GM19328 (cell line): Measurements from ENCODE around the gene IL10.

ENCODE experiments used
- ATAC-seq: cut with Tn5 transposase; IDR thresholded peaks from one replicate; pipeline ENCODE4 v1.9.1; 2021; ENCODE audit warnings: mild to moderate bottlenecking, moderate library complexity; ENCODE audit not compliant: unreplicated experiment

Gene IL10

DNA sequence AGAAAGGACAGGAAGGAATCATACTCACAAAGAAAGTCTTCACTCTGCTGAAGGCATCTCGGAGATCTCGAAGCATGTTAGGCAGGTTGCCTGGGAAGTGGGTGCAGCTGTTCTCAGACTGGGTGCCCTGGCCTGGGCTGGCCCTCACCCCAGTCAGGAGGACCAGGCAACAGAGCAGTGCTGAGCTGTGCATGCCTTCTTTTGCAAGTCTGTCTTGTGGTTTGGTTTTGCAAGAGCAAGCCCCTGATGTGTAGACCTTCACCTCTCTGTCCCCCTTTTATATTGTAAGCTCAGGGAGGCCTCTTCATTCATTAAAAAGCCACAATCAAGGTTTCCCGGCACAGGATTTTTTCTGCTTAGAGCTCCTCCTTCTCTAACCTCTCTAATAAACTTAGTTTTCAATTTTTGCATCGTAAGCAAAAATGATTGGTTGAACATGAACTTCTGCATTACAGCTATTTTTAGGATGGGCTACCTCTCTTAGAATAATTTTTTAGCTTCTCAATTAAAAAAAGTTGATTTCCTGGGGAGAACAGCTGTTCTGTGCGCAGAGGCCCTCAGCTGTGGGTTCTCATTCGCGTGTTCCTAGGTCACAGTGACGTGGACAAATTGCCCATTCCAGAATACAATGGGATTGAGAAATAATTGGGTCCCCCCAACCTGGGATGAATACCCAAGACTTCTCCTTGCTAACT, at the start of gene IL10:
Gene IL10, minus strand, starts transcription at position 252 of the 695 bp plus-strand sequence. Its CDS starts 59 bp downstream, at position 193.
- no peak for ATAC-seq

DNA sequence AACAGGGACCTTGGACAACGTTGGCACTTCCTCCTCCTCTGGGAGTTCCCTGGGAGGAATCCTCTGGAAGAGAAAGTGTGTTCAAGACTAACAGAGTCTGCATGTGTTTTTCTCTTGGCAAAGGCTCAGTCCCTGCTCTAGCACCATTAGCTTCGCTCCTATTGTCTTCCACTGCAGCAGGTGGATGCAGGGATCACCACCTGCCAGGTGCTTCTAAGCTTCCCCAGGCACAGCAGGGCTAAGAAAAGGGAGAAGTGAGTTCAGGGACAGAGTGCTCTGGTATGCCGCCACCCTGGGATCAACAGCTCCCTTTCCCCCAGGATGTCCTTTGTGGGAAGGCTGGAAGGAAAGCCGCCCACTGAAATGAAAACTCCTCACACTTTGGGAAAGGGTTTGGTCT, 49.2 kb upstream of the IL10 start:
- ATAC-seq: no peak

- no peak for ATAC-seq
Measured at GRCh38 chr1:206816390-206817287, 44.3 kb upstream of the IL10 start.

GRCh38 chr1:206814716-206815341, 42.5 kb upstream of the IL10 start:
- no peak for ATAC-seq

GRCh38 chr1:206812471-206812870, 40.2 kb upstream of the IL10 start:
- ATAC-seq: no peak

- ATAC-seq: no peak
Measured at GRCh38 chr1:206809504-206810084, 37.3 kb upstream of the IL10 start.

- ATAC-seq: no peak
Measured at GRCh38 chr1:206808615-206809014, 36.3 kb upstream of the IL10 start.

DNA sequence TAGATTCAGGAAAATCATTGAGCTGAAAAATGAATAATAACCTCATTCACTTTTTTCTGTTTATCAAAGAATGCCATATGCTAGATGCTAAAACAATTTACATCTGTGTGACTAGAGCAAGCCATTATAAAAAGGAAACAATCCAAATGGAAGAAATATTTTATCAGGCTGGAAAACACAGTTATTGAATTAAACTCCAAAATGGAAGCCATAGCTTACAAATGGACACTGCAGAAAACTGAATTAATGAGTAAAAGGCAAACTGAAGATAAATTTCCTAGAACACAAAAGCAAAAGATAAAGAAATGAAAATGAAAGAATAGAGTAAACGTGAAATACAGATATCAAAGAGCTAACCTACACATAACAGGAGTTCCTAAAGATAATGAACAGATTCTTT, 33.1 kb upstream of the IL10 start:
- ATAC-seq: no peak

- no peak for ATAC-seq
Measured at GRCh38 chr1:206804156-206804737, 32.0 kb upstream of the IL10 start.

DNA sequence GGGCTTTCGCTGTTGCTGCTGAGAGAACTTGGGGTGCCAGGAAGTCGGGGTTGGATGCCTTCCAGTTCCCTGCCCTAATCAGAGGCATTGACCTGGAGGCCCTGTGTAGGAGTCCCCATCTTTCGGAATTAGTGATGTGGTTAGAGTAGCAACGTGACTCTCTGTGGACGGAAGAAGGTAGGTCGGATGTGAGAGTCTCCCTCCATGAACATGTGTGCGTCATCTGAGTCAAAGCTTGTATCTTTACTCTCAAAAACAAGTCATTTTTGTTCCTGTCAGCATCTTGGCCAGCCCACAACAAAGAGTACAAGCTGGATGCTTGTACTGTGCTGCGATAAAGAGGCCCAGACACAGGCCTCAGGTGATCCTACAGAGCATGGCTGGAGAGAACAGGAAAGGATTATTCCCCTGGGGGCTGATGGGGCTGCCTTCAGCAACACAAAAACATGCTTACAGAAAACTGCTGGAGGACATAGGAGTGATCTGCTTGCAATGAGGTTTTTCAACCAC, 31.0 kb upstream of the IL10 start:
- peak; percentile 97 for ATAC-seq

DNA sequence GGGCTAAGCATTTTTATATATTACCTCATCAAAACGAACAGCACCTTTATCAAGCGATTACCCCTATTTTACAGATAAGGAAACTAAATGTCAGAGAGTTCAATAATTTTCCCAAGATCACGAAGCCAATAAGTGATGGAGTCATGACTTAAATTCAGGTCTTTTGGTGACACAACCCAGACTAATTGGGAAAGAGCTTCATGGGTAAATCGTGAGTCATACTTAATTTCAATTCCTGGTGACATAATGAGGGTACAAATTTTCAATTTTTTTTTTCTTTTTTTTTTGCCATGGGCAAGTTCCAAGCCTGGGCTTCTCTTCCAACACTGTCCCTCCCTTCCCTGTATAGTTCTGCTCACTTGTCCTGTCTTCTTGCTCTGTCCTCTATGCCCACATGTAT, 30.1 kb upstream of the IL10 start:
- ATAC-seq: no peak

GRCh38 chr1:206801467-206801866, 29.2 kb upstream of the IL10 start:
- ATAC-seq: no peak

DNA sequence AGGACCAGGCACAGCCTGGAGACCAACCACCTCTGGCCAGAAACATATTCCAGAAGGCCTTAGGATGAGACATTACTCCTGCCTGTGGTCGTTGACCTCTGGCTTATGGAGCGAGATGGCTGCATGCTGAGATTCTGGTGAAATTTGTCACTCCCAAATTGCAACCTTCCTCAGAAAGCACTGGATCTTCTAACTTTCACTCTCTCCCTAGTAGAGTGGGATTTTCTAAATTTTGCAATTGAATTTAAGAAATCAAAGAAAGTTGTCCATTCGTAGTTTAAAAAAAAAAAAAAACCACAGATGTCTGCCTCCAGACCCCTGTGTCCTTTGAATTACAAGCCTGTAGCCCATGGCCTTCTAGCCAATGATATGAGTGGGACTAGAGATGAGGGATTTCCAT, 28.6 kb upstream of the IL10 start:
- ATAC-seq: no peak

GRCh38 chr1:206800411-206800810, 28.1 kb upstream of the IL10 start:
- no peak for ATAC-seq

DNA sequence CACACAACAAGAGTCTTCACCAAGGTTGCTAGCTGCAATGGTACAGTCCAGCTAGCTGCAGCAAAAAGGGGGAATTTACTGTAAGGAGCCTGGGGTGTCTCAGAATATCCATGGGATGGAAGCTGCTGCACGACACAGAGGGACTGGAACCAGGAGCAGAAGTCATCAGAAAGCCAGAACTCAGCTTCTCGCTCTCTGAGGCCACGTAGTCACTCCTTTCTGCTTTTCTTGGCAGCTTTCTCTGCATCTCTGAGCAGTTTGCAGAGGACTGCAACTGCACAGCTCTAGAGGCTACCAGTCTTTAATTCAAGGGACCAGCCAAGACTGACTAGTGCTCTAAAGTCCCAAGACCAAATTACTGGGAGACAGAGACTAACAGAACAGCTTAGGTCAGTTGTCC, 27.0 kb upstream of the IL10 start:
- ATAC-seq: no peak

DNA sequence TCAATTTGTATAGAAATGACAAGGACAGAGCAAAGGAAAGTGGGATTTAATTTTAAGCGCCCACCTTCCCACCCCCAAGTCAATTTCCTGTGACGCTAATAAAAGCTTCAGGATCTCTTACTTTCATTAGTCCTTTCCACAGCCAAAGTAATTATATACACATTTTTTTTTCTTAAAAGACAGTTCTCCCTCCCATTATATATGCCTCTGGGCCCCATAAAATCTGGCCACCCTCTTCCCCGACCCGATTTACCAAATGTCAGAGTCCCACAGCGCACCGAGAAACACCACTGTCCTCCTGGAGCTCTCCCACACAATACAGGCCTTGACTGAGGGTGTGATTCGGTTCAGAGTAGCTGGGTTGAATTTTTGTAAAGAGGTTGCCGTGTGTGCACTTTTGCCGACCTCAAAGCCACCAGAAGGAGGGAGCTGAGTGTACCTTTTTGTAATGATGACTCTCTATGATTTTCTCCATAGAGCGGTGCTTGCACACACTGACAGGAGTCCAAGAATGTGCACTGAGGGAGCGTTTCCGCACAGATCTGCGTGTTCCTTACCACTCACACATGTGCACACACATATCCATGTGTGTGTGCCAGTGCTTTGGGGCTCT, 26.2 kb upstream of the IL10 start:
- ATAC-seq: no peak

DNA sequence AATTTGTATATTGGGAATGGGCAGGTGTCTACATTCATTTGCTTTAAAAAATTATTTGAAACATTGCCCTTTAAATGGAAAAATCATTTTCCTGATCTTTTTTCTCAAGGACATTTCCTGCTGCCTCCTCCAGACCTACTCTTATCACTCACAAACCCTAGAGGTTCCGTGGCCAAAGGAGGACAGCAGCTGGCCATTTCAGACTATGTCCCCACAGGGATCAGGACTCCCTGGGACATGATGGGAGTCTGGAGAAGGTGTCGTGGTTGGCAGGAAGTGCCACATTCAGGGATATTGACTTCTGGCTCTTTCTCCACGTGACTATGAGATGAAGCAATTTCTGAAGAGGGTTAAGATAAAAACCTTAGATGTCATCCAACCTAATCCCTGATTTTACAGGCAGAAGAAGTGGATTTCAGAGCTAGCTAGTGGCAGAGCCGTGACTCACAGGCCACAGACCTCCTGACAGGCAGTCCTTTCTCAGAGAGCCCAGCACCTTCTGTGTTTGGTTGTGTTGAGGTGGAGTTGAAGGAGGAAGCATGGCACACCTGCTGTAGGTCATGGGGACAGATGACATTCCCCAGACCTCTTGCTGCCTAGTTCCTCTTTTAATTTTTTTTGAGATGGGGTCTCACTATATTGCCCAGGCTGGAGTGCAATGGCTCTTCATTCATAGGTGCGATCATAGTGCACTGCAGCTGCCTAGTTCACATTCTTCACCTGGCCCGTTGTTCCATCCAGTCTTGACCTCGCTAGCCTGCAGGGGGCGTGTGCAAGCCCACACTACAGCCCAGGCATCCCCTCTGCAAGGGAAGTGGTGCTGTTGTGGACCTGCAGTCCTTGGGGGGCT, 25.5 kb upstream of the IL10 start:
- no peak for ATAC-seq

DNA sequence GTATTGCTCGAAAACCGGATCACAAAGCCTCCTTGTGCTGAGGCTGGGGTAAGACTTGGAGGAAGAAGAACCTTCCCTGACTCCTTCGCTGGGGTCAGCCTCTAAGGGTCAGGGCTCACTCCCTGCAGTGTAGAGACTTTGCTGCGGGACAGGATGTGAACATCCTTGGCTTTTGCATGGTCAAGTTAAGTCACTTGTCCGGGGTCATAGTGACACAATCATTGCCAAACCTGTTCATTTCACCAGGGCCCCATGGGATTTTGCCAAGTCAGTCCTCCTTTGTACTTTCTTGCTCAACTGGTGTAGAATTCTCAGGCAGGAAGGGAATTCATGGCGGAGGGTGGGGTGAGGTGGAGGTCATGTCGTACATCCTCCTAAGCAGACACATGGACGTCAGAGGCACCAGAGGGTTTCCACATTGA, 24.7 kb upstream of the IL10 start:
- no peak for ATAC-seq

GRCh38 chr1:206796116-206796515, 23.8 kb upstream of the IL10 start:
- ATAC-seq: no peak
